CD1c-positive myeloid dendritic cell (primary cell): ENCODE data around the gene LCORL.
"Not testable (repeated sequence)": the region's sequence is repeated elsewhere in the genome, so short reads cannot be mapped to it uniquely, and the experiment has no call there.

Experiments used
- DNase-seq: peaks from one replicate; pipeline ENCODE4 v3.0.0-alpha.2; 2016; ENCODE audit errors: extremely low spot score

LCORL gene

DNA sequence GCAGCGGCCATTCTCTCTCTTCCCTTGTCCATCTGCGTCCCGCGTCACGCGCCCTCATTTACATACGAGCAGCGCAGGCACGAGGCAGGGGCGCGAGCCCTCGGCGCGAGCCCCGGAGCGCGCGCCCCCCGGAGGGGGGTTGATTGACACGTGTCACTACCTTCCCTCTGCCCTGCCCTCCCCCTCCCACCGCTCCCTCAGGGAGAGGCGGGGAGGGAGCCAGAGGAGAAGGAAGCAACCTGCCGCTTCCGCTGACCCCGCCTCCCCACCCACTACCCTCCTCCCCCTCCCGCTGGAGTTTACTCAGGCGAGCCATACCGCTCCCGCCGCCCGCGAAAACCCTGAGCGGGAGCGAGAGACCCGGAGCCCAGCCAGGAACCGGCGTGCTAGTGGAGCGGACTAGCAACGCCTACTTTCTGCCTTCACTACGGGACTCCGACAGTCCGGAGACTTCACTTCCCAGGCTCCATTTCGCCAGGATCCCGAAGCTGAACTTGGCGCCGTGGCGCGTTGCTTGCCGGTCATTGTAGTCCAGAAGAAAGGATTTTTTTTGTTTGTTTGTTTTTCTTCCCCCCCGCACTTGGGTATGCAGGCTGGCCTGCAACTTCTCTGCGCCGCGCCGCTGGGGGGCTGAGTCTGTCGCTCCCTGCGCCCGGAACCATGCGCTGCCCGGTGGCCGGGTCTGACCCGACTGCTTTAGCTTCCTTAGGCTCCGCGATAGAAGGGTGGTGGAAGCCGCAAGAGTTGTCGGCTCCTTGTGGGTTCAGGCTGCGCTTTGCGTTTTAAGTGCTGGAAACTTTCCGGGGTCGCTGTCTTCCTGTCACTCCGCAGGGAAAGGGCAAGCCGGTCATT, at the start of gene LCORL:
Gene LCORL, minus strand, starts transcription at position 36 of the 852 bp plus-strand sequence. Its CDS starts 4 bp downstream, at position 32.
- DNase-seq = peak; percentile 96

DNA sequence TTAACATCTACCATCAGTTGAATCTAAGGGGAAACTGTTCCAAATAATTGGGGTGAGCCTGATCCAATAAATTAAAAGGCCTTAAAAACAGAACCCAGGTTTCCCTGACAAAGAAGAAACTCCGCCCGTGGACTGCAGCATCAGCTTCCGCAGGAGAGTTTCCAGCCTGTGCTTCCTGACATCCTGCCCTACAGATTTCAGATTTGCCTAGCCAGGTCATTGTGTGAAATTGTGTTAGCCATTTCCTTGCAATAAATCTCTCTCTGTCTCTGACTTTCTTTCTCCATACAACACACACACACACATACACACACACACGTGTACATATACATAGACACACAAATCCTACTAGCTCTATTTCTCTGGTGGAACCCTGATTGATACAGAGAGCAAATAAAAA, 48.3 kb upstream of the LCORL start:
- no peak for DNase-seq

DNA sequence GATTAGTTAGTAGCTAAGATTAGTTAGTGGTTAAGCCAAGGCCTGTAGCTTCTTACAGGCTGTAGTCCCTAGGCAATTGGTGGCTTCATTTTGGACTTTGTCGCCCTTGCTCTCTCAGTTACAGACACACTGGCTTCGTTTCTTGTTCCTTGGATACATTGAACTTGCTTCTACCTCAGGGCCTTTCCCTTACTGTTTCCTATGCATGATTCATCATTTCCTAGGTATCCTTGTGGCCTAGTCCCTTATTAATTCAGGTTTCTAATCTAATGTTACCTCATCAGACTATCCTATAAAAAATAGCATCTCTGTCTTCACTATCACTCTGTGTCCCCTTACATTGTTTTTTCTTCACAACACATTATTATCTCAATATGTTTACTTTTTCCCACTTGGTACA, 45.5 kb upstream of the LCORL start:
- DNase-seq = no peak

DNA sequence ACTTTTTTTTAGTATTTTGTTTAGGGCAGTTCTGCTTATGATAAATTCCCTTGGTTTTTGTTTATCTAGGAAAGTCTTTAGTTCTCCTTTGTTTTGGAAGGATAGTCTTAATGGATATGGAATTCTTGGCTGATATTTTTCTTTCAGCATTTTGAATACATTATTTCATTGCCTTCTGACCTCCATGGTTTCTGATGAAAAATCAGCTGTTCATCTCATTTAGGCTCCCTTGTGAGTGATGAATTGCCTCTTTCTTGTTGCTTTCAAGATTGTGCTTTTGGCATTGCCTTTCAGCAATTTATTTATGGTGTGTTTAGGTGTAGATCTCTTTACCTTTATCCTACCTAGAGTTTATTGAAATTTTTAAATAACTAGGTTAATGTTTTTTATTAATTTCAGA, 41.5 kb upstream of the LCORL start:
- DNase-seq = no peak

DNA sequence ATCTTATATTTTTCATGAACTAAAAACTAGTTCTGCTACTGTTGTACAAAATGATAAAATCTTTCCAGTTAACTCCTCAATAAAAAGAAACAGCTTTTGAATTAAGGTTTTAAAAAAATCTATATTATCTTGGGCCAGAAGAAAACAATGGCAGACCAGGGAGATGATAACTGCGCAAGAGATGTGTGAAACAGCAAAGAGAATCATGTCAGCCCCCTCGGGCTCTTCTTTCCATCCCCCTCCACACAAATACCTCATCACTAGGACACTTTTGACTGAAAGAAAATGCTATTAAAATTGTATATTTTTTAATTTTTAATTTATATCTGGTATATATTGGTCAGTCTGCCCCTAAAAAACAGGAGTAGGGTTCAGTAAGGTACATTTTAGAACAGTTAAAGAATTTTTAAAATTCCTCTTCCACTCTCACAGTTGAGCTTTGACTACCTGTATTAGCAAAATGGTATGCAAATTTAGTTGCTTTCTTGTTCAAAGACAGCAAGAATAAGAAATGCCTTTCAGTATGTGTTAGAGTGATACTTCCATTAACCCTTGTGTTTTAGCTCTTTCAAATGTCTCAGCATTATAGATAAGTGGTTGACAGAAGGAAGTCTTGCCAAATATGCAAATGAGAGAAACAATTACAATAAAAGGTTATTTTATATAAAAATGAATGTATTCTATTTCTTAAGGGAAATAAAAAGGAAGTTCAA, 36.4 kb upstream of the LCORL start:
- DNase-seq = no peak

DNA sequence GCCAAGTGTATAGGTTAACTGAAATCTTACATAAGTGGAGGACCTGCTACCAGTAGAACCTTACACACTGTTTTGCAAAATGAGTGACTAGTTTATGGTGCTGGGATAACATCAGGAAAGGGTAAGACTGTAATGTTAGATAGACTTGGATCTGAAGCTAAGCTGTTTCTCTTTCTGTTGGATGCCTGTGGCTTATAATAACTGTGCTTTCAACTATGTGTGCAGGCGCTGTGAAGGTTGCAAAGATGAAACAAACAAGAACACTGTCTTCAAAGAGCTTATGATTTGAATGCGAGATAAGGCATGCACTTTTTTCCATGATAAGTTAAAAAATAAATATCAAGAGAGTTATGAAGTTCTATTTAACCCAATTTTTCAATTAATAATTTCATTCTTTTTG, 34.5 kb upstream of the LCORL start:
- DNase-seq = no peak

DNA sequence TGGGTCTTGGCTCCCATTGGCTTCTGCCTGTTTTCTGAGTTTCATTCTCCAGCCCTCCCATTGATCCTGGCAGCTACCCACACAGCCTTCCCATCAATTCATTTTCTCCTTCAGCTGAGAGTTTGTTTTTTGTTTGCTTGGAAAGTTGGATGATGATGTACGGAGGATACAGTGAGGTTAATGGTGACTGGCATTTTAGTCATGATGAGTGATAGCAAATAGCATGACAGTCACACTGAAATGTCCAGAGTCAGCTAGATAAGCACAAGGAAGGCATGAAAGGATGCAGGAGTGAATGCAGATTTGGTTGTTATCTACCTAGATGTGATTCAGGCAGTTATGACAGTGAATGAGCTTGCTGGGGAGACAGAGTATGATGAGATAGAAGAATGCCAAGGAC, 30.6 kb upstream of the LCORL start:
- DNase-seq = no peak

DNA sequence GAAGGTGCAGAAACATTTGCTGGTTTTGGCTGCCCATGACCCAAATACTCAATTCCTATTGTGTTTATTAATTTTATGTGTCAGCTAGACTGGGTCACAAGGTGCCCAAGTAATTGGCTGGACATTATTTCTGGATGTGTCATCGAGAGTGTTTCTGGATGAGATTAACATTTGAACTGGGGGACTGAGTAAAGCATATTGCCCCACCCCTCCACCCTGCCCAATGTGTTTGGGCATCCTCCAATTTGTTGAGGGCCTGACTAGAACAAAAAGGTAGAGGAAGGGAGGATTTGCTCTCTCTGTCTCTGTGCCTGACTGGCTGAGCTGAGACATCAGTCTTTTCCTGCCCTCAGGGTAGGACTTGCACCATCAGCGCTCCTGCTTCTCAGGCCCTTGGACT, 29.7 kb upstream of the LCORL start:
- DNase-seq = no peak

DNA sequence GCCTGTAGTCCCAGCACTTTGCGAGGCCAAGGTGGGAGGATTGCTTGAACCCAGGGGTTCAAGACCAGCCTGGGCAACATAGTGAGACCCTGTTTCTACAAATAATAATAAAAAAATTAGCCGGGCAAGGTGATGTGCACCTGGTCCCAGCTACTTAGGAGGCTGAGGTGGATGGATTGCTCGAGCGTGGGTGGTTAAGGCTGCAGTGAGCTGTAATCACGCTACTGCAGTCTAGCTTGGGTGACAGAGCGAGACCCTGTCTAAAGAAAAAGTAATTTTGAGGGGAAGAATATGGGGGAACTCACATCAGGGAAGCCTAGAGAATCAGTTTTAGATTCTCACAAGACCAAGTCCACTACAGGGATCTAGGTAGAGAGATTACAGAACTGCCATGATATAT, 28.9 kb upstream of the LCORL start:
- no peak for DNase-seq

DNA sequence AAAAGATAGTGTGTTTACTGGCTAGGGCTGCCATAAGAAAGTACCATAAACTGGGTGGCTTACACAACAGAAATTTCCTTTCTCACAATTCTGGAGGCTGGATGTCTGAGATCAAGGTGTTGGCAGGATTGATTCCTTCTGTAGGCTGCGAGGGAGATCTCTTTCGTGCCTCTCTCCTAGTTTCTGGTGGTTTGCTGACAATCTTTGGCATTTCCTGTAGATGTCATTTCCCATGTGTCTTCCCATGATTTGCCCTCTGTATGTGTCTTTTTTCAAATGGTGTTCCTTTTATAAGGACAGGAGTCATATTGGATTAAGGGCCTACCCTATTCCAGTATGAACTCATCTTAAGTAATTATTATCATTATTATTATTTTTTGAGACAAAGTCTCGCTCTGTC, 27.9 kb upstream of the LCORL start:
- DNase-seq = no peak

DNA sequence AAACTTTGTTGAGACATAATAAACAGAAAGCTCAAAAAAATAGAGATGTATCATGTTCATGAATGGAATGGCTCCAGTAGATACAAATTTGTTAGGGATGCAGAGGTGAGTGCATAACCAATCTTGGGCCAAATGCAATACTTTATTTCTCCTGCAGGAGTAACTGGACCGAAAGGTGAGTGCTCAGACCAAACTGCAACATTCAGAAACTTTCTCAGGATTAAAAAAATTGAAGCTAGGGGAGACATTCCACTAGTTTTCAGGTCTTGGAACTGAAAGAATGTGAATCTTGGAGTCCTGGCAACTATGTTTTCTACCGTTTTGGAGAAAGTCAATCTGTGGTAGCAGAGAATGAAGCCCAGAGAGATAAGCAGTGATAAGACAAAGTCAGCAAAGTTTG, 21.2 kb upstream of the LCORL start:
- DNase-seq = no peak

DNA sequence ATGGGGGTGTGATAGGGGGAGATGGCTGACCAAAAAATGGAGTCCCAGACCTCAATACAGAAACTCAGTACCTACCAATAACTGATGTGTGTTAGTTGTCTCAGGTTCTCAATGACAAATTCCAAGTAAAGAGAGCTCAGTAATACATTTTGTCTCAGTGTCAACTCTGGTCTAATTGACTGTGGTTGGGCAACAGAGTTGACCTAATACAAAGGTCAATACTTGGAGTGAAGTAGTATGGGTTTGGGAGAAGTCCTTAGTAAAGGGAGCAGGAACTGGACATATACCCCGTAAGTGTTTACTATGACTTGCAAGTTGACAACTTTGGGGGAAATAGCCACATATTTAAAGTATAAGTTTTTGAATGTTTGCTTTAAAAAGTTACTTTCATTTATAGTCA, 20.5 kb upstream of the LCORL start:
- no peak for DNase-seq

DNA sequence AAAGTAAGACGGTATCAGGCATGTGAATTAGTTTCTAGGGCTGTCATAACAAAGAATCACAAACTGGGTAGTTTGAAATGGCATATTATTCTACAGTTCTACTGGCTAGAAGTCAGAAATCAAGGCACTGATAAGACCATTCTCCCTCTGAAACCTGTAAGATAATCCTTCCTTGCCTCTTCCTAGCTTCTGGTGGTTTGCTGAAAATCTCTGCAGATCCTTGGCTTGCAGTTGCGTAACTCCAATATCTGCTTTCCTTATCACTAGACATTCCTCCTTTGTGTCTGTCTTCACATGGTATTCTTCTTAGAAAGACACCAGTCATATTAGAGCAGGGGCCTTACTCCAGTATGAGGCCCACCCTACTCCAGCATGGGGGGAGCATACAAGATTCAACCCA, 19.6 kb upstream of the LCORL start:
- no peak for DNase-seq

DNA sequence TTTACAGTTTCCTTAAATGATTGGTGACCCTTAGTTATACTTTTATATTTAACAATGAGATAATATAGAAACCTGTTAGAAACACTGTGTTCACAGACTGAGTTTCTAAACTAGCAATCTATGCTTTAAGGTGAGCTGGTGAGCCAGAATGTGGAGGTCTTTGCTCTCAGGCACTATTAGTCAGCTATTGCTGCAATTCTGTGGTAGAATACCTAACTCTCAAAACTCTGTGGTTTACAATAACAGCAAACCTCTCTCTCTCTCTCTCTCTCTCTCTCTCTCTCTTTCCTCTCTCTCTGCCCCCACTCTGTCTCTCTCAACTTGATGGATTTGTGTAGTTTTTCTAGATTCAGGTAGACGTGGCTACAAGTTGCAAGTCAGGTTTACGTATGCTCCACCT, 17.6 kb upstream of the LCORL start:
- no peak for DNase-seq

DNA sequence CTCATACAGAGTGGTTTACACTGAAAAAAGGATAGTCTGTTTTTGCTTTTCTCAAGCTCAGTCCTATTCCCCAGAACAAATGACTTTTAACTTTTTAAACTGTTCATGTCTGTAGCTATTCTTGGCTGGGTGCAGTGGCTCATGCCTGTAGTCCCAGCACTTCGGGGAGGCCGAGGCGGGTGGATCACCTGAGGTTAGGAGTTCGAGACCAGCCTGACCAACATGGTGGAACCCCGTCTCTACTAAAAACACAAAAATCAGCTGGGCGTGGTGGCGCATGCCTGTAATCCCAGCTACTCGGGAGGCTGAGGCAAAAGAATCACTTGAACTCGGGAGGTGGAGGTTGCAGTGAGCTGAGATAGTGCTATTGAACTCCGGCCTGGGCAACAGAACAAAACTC, 14.8 kb upstream of the LCORL start:
- DNase-seq = not testable (repeated sequence)

DNA sequence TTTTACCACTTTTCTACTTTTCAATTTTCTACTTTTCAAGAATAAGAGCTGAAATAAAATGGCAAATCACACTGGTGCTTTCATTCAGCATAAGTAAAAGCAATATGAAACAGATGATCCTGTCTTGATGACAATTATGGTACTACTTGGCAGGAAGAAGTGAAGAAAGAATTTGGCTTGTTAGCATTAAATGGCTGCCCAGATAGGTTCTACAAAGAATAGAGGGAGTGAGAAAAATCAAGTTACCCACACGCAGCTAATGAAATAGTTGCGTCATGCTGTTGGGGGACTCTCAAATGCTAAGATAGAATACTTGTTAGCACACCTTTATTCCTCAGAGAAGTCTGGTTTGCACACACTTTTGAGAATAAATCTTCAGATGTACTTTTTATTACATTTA, 12.5 kb upstream of the LCORL start:
- DNase-seq = no peak

DNA sequence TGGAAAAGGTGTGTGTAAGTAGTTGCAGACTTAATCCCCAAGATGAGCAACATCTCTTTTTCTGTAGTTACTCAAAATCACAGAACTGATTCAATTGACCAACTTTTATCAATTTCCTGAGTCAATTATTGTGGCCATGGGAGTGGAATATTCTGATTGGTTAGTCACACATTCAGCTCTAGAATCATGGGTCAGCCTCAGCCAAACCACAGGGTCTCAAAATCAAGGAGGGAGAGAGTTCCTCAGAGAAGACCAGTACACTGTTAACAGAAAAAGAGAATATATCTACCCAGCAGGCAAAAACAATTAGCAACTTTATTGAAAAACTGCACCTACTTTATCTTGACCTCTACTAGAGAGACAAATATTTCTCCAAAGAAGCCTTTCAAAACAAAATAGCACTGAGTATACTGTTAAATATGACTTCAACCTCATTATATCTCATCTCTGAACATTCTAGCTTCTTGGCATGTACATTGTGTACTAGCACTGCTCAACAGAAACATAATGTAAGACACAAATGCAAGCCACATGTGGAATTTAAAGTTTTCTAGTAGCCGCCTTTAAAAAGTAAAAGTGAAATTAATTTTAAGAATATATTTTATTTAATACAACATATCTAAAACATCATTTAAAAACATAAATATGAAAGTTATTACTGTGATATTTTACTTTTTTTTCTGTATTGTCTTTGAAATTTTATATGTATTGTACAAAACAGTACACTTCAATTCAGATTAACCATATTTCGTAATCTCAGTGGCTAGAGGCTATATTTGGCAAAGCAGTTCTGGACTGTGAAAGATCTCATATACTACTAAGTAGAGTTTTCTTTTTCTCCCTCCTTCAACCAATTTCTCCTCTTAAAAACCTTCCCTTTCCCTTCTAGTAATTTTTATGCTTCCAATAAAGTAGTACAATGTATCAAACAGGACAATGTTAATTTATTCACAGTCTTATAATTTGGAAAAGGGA, 11.8 kb upstream of the LCORL start:
- no peak for DNase-seq

DNA sequence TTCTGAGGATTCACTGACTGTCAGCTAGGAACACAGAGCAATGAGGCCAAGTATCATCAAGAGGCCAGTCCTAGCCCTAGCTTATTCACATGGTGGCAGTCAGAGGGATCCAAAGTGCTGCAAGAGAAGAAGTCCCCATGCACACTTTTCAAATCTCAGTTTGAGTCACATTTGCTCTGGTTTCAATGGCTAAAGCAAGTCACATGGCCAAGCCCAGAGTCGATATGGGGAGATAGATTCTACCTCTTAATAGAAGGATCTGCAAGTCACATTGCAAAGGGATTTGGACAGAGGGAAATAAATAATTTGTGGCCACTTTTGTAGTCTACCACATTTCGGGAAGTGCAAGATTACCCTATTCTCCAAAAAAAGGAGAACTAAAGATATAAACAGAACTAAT, 3.7 kb upstream of the LCORL start:
- DNase-seq = peak; percentile 80

DNA sequence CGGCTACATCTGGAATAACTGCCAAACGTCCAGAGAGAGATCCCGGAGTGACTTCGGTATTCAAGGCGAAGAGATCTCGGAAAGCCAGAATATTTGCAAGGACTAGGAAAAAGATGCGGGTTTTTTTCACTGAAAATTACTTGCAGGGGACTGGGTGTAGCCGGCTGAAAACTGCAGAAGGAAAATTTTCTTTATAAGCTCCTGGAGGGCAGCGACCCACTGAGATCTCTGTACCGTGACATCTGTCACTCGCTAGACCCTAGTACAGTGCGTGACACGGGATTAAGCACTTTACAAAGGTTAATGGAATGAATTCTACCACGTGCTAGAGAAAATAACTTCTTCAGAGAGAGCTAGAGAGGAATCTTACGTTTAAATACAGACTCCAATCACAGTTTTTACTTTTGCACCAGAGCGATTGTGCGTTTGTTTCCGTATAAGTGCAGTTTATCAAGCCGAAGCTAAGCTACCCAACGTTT, 1.1 kb upstream of the LCORL start:
- DNase-seq = peak; percentile 10

DNA sequence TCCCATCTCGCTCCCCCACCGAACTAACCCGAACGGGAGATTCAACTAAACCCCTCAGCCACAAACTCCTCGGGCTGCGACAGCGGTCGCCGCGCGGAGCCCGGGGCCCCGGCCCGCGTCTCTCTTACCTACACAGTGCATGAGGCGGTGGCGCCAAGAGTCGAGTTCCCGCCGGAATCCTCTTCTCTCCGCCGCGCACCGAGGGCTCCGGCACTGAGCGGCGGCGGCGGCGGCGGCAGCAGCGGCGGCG, 160 bp downstream of the LCORL start:
- DNase-seq = no peak

DNA sequence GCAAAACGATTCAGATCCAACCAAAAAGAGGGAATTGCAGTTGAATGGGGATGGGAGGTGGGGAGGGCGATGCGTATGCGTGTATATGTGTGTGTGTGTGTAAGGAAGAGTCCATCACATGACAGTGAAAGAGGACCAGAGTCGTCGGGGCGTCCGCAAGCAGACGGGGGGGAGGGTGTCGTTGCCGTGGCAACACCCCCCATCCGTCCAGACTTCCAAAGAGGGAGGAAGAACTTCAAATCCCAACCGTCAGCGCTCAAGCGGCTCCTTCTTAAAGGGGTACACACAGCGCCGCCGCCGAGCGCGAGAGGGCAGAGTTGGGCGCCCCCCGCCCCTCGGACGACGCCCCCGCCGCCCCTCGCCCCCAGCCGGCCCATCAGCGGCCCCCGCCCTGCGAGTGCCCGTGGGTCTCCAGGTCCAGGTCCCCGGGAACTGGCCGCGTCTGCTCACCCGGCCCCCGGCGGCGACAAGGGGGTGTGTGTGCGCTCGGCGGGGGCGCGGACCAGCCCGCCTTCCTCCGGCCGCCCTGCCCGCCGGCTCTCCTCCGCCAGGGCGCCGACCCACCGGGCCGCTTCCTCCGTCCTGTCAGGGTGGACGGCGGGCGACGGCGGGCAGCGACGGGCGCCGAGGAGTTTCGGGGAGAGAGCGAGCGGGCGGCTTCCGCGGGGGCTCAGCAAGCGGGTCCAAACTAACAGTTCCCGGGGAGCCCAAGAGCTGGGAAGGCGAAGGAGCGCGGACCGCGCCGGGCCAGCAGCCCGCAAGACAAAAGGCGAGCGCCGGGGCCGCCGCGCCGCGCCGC, 685 bp downstream of the LCORL start:
- DNase-seq = peak; percentile 79
